Measurements from ENCODE around the gene TRAPPC5. TPM values are rescaled to one million over a fixed set of nuclear protein-coding genes. Genes with fewer than 3 reads are reported as not detected.

Gene TRAPPC5
- total RNA-seq, 1 donor, result 25.5 TPM

DNA sequence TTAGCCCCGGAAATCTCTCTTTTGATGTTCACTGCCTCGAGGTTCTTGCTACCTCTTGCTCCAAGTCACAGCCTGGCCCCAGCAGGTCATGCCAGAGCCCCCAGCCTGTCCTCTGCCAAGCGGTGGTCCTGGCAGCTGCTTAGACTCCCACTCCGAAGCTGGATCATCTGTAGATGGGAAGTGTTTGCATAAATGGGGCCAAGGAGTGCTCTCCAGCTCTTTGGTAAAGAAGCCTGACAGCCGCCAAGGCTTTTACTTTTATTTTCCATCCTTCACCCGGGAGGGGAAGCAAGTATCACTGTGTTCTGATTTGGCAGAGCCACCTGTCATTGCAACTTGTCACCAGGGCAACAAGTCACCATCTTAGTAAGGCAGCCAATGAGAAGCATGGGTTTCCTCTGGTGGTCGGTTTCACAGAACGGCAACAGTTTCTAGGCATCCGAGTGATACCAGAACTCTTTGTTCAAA lies 22.4 kb upstream of the TRAPPC5 start:
- Histone ChIP-seq H3K4me3 (ENCODE audit: low read length) (no peak overlapping the region), H3K27me3 (ENCODE audit: insufficient read depth, low read length) (no peaks in the 10 kb centered on the region), H3K4me1 (ENCODE audit: insufficient read depth, low read length) (peaks cover 64% of the 10 kb centered on the region), H3K9me3 (ENCODE audit: low read depth, low read length) (no peaks in the 10 kb centered on the region)

DNA sequence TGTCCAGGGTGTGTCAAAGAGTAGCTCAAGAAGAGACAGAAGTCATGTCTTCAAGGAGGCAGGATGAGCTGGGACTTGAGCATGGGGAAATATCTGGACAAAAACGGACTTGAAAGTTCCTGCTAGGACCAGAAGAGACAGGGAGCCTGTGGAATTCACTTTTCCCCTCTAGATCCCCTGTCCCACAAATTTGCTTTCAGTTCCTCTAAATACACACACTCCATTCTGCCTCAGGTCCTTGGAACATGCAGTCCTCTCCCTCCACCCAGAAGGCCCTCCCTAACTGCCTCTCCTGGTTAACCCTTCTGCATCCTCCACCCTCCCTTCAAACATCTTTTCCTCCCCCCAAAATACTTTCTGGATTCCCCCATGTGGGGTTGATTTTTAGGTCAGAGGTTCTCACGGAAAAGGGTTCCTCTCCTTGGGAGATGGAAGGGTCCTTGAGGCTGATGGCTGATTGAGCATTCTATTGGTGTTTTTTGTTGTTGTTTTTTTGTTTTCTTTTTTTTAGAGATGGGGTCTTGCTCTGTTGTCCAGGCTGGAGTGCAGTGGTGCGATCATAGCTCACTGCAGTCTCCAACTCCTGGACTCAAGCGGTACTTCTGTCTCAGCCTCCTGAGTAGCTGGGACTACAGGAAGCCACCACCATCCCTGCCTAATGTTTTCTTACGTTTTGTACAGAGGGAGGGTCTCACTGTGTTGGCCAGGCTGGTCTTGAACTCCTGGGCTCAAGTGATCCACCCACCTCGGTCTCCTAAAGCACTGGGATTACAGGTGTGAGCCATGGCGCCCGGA lies 18.7 kb upstream of the TRAPPC5 start:
- H3K9me3 ChIP-seq (ENCODE audit: low read depth, low read length), result no peaks in the 10 kb centered on the region
- H3K27me3 ChIP-seq (ENCODE audit: insufficient read depth, low read length), result no peaks in the 10 kb centered on the region
- H3K4me1 ChIP-seq (ENCODE audit: insufficient read depth, low read length), result peaks cover 28% of the 10 kb centered on the region

DNA sequence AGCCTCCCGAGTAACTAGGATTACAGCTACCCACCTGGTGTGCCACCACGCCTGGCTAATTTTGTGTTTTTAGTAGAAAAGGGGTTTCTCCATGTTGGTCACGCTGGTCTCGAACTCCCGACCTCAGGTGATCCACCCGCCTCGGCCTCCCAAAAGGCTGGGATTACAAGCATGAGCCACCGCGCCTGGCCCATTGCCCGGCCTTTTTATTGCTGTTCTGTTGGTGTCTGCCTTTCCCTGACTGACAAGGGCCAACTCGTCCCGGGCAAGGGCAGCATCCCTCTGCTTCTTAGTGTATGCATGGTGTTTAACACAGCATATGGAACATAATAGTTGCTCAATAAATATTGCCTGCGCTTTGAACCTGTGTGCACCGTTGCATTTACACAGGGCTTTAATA lies 18.0 kb upstream of the TRAPPC5 start:
- Histone ChIP-seq H3K4me3 (ENCODE audit: low read length) (no peak overlapping the region), H3K4me1 (ENCODE audit: insufficient read depth, low read length) (peaks cover 21% of the 10 kb centered on the region), H3K27me3 (ENCODE audit: insufficient read depth, low read length) (no peaks in the 10 kb centered on the region), H3K9me3 (ENCODE audit: low read depth, low read length) (no peaks in the 10 kb centered on the region)

More for the DNA sequence above, 18.7 kb upstream of the TRAPPC5 start:
- no peak overlapping the region for H3K4me3 ChIP-seq (ENCODE audit: low read length)

DNA sequence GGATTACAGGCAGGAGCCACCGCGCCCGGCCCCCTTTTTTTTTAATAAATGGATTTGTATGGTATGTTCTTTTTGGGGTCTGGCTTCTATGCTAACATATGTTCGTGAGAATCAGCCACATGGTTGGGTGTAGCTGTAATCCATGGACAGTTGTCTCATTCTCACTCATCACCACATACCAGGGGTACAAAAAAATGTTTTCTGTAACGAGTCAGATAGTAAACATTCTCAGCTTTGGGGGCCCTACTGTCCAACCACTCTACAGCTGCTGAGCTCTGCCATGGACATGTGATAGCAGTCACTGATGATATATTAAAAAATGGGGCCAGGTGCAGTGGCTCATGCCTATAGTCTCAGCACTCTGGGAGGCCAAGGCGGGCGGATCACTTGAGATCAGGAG lies 16.9 kb upstream of the TRAPPC5 start:
- H3K4me3 ChIP-seq (ENCODE audit: low read length), result no peak overlapping the region
- no peaks in the 10 kb centered on the region for H3K27me3 ChIP-seq (ENCODE audit: insufficient read depth, low read length)
- H3K4me1 ChIP-seq (ENCODE audit: insufficient read depth, low read length), result peaks cover 17% of the 10 kb centered on the region
- H3K9me3 ChIP-seq (ENCODE audit: low read depth, low read length), result no peaks in the 10 kb centered on the region

DNA sequence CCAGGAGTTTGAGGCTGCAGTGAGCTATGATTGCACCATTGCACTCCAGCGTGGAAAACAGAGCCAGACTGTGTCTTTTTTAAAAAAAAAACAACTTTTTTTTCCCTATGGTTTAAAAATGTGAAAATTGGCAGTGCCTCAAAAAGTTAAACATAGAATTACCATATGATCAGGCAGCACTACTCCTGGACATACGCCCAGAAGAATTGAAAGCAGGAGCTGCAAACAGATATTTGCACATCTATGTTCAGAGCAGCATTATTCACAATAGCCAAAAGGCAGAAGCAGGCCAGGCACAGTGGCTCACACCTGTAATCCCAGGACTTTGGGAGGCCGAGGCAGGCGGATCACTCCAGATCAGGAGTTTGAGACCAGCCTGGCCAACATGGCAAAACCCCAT lies 15.6 kb upstream of the TRAPPC5 start:
- Histone ChIP-seq H3K27me3 (ENCODE audit: insufficient read depth, low read length) (no peaks in the 10 kb centered on the region), H3K4me3 (ENCODE audit: low read length) (no peak overlapping the region), H3K9me3 (ENCODE audit: low read depth, low read length) (no peaks in the 10 kb centered on the region), H3K4me1 (ENCODE audit: insufficient read depth, low read length) (peaks cover 25% of the 10 kb centered on the region)

DNA sequence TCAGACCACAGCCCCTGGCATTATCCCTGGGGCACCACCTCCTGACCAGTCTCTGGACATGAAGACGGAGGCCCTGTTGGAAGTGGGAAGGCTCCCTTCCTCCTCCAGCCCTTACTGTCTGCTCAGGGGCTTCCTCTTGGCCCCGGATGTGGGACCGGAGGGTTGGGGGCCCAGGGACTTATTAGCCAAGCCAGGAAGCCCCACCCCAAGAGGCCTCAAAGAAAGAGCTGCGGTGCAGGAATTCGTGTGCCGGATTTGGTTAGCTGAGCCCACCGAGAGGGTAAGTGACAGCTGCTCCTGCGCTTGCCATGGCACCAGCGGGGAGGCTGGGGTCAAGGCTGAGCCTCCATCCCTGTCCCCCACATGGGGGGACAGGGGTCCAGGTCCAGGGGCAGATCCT lies 11.8 kb upstream of the TRAPPC5 start, which contains the start of gene RETN:
Gene RETN (plus strand): TSS at position 208 of the 400 bp plus-strand sequence. CDS start 278 bp downstream, outside the sequence.
- Histone ChIP-seq H3K4me1 (ENCODE audit: insufficient read depth, low read length) (peaks cover 34% of the 10 kb centered on the region), H3K27me3 (ENCODE audit: insufficient read depth, low read length) (no peaks in the 10 kb centered on the region), H3K4me3 (ENCODE audit: low read length) (no peak within 1 kb of the TSS), H3K9me3 (ENCODE audit: low read depth, low read length) (no peaks in the 10 kb centered on the region)

DNA sequence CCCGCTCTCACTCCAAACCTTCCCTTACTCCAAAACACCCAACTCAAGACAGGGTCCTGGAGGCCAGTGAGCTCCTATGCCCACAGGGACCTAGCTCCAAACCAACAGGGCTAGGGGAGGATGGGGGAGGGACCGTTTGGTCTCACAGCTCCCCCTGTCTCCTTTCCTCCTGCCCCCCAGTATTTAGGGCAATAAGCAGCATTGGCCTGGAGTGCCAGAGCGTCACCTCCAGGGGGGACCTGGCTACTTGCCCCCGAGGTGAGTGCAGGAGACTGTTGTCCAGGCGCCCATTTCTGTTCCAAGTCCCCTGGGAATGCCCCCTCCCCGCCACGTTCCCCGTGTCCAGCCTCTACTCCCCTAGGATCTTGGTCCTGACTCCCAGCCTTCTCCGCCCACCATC lies 11.0 kb upstream of the TRAPPC5 start:
- H3K9me3 ChIP-seq (ENCODE audit: low read depth, low read length), result no peaks in the 10 kb centered on the region
- H3K4me3 ChIP-seq (ENCODE audit: low read length), result no peak overlapping the region
- H3K4me1 ChIP-seq (ENCODE audit: insufficient read depth, low read length), result peaks cover 42% of the 10 kb centered on the region
- no peaks in the 10 kb centered on the region for H3K27me3 ChIP-seq (ENCODE audit: insufficient read depth, low read length)

DNA sequence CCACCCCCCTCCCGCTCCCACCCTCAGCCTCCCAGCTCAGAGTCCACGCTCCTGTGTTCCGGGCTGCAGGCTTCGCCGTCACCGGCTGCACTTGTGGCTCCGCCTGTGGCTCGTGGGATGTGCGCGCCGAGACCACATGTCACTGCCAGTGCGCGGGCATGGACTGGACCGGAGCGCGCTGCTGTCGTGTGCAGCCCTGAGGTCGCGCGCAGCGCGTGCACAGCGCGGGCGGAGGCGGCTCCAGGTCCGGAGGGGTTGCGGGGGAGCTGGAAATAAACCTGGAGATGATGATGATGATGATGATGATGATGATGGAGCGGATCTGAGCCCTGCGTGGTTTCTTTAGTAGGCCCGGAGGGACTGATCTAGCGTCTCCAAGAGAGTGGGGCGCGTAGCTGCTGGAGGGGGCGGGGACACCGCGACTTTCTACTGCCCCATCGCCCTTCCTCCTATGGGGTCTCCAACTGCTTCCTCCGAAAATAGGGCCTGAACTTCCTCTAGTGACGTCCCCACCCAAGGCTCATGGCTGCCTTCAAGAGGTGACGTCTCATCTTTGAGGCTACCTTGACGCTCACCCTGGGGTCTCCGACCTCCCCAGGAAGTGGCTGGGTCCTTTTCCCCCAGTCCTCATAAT lies 10.4 kb upstream of the TRAPPC5 start:
- H3K4me1 ChIP-seq (ENCODE audit: insufficient read depth, low read length), result peaks cover 48% of the 10 kb centered on the region

DNA sequence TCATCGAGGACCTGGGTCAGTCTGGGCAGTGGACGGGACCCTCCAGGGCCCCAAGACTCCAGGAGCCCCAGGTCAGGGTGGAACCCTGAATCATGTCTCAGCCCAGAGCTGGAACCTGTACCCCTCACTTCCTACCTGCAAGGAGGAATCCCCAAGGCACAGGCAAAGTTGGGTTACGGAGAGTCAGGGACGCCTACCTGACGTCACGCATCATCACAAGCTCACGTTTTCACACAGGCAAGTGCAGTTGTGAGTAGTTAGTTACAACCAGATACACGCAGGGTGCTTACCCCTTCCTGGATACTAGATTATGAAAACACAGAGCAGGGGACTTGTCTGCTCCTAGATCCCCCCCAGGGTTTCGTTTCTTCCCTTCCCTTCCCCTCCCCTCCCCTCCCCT lies 9.8 kb upstream of the TRAPPC5 start:
- Histone ChIP-seq H3K4me3 (ENCODE audit: low read length) (no peak overlapping the region), H3K27me3 (ENCODE audit: insufficient read depth, low read length) (no peaks in the 10 kb centered on the region), H3K9me3 (ENCODE audit: low read depth, low read length) (no peaks in the 10 kb centered on the region), H3K4me1 (ENCODE audit: insufficient read depth, low read length) (peaks cover 53% of the 10 kb centered on the region)

More for the DNA sequence above, 10.4 kb upstream of the TRAPPC5 start:
- H3K9me3 ChIP-seq (ENCODE audit: low read depth, low read length), result no peaks in the 10 kb centered on the region
- no peaks in the 10 kb centered on the region for H3K27me3 ChIP-seq (ENCODE audit: insufficient read depth, low read length)
- H3K4me3 ChIP-seq (ENCODE audit: low read length), result peak overlapping the region; percentile 20

DNA sequence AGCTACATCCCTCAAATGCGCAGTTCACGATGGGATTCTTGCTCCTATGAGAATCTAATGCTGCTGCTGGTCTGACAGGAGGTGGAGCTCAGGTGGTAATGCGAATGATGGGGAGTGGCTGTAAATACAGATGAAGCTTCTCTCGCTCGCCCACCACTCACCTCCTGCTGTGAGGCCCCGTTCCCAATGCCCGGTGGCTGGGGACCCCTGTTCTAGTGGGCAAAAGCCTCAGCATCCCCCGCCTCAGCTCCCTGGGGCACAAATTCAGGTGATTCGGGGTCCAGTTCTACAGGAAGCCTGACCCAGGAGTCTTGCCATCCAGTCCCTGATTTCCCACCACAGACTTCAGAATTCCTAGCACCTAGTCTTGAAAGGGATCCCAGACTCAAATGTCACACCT lies 8.1 kb upstream of the TRAPPC5 start:
- Histone ChIP-seq H3K4me1 (ENCODE audit: insufficient read depth, low read length) (peaks cover 71% of the 10 kb centered on the region), H3K27me3 (ENCODE audit: insufficient read depth, low read length) (no peaks in the 10 kb centered on the region), H3K4me3 (ENCODE audit: low read length) (no peak overlapping the region), H3K9me3 (ENCODE audit: low read depth, low read length) (no peaks in the 10 kb centered on the region)

DNA sequence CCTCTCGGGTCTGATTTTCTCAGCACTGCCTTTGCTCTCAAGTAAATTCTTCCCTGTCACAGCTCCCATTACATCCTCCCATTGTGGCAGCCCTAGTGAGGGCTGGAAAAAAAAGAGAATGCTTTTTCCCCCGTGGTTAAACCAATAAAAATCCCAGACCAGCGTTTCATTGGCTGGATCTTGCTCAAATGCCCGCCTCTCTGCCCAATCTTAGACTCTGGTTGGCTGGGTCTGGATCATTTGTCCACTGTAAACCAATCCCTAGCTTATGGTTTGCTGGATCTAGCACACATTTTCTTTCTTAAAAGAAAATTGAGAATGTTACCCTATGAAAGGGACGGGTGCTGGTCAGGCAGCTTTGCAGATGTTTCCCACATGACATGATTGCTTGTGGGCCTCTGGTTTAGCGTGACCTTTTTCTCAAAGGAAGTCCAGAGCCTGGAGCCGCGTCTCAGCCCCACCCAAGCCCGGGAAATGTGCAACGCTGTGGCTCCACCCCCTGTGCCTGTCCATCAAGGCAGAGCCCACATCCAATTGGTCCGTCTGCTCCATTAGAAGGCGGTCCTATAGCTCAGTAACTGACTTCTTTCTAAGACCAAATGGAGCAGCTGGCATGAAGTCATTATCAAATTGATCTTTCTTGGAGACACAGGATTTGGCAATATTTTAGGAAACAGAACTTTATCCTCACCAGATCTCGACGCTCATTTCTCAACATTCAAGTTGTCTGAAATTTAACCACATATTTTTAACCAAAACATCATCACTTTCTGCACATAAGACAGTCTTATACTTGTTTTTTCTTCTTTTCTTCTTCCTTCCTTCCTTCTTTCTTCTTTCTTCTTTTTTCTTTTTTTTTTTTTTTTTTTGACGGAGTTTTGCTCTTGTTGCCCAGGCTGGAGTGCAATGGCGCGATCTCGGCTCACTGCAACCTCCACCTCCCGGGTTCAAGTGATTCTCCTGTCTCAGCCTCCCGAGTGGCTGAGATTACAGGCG lies 6.3 kb upstream of the TRAPPC5 start:
- no peaks in the 10 kb centered on the region for H3K9me3 ChIP-seq (ENCODE audit: low read depth, low read length)
- H3K27me3 ChIP-seq (ENCODE audit: insufficient read depth, low read length), result no peaks in the 10 kb centered on the region
- H3K4me3 ChIP-seq (ENCODE audit: low read length), result no peak overlapping the region
- peaks cover 76% of the 10 kb centered on the region for H3K4me1 ChIP-seq (ENCODE audit: insufficient read depth, low read length)

DNA sequence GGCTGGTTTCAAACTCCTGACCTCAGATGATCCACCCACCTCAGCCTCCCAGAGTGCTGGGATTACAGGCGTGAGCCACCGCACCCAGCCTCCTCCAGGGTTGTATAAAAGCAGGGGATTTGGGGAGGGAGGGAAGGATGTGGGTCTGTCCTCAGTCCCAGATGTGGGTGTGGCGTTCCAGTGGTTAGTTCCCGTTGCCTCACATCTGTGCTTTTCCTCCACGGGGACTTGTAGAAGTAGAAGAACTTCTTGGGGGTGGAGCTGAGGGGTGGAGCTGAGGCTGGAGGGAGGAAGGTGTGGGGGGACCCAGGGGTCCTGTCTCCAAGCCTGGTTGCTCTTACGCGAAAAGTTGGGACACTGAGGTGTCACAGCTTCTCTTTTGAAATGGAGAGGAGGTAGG lies 4.3 kb upstream of the TRAPPC5 start:
- Histone ChIP-seq H3K4me1 (ENCODE audit: insufficient read depth, low read length) (peaks cover 77% of the 10 kb centered on the region), H3K9me3 (ENCODE audit: low read depth, low read length) (no peaks in the 10 kb centered on the region), H3K4me3 (ENCODE audit: low read length) (peak overlapping the region; percentile 33), H3K27me3 (ENCODE audit: insufficient read depth, low read length) (no peaks in the 10 kb centered on the region)

DNA sequence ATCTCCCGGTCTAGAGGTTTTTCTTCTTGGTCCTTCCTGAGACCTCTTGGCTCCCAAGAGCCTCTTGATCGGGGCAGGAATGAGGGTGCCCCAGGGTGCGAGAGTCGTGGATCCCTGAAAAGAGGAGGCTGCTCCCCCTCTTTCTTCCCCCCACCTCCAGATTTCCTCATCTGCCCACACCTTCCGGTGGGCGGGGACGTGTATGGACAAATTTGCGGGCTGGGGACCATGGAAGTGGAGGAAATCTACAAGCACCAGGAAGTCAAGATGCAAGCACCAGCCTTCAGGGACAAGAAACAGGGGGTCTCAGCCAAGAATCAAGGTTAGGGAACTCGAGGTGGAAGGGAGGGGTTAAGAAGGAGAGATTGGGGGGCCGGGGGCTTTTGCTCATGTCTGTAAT lies 3.8 kb upstream of the TRAPPC5 start, which contains the start of gene MCEMP1:
Gene MCEMP1 (plus strand): TSS at position 237 of the 400 bp plus-strand sequence. CDS start 31 bp downstream, at position 268.
- no peaks in the 10 kb centered on the region for H3K27me3 ChIP-seq (ENCODE audit: insufficient read depth, low read length)
- peaks cover 81% of the 10 kb centered on the region for H3K4me1 ChIP-seq (ENCODE audit: insufficient read depth, low read length)
- no peaks in the 10 kb centered on the region for H3K9me3 ChIP-seq (ENCODE audit: low read depth, low read length)
- peak within 1 kb of the TSS; percentile 33 for H3K4me3 ChIP-seq (ENCODE audit: low read length)

DNA sequence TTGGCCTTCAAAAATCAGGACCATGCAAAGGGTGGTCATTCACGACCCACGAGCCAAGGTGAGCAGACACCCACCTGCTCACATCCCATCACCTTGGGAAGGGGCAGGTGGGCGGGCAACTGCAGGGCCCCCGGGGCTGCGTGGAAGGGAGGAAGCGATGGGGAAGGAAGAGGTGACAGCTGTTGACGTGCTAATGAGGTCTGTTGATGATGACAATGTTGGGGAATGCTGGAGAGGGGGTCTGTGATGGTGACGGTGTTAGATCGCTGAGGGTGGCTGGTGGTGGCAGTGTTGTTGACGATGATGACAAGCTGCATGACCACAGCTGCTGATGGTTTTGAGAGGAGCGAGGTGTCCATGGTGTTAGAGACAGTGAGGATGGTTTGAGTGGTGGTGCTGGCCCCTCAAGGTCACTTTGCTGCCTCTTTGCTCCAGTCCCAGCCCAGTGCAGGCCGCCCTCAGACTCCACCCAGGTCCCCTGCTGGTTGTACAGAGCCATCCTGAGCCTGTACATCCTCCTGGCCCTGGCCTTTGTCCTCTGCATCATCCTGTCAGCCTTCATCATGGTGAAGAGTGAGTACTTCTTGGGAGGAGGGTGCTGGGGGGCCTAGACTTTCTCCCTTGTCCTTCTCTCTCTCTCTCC lies 2.8 kb upstream of the TRAPPC5 start:
- peaks cover 90% of the 10 kb centered on the region for H3K4me1 ChIP-seq (ENCODE audit: insufficient read depth, low read length)
- H3K9me3 ChIP-seq (ENCODE audit: low read depth, low read length), result no peaks in the 10 kb centered on the region
- H3K4me3 ChIP-seq (ENCODE audit: low read length), result peak overlapping the region; percentile 33
- H3K27me3 ChIP-seq (ENCODE audit: insufficient read depth, low read length), result no peaks in the 10 kb centered on the region
